NCI-H2081 (cell line): ENCODE measurements around the gene HAS3.
"Not testable (repeated sequence)": the region's sequence is repeated elsewhere in the genome, so short reads cannot be mapped to it uniquely, and the experiment has no call there.

Experiments used
- DNase-seq, 2 experiments: peaks; one replicate each; lab custom pipeline; 2025; lab: John Stamatoyannopoulos, UW

HAS3 gene

GRCh38 chr16:69143116-69143515, 37.7 kb downstream of the HAS3 start:
- DNase-seq, result no peak

GRCh38 chr16:69145658-69146057, 40.2 kb downstream of the HAS3 start:
- no peak for DNase-seq

DNA sequence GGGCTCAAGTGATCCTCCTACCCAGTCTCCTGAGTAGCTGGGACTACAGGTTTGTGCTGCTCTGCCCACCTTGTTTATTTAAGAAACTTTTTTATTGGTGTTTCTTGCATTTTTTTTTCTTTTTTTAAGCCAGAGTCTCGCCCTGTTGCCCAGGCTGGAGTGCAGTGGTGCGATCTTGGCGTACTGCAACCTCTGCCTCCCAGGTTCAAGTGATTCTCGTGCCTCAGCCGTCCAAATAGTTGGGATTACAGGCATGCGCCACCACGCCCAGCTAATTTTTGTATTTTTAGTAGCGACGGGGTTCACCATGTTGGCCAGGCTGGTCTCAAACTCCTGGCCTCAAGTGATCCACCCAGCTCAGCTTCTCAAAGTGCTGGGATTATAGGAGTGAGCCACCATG, 44.2 kb downstream of the HAS3 start:
- not testable (repeated sequence) for DNase-seq

GRCh38 chr16:69150146-69150865, 44.9 kb downstream of the HAS3 start:
- DNase-seq, result peak; percentile 19 to 36

- no peak for DNase-seq
Measured at GRCh38 chr16:69157196-69157595, 51.7 kb downstream of the HAS3 start.

DNA sequence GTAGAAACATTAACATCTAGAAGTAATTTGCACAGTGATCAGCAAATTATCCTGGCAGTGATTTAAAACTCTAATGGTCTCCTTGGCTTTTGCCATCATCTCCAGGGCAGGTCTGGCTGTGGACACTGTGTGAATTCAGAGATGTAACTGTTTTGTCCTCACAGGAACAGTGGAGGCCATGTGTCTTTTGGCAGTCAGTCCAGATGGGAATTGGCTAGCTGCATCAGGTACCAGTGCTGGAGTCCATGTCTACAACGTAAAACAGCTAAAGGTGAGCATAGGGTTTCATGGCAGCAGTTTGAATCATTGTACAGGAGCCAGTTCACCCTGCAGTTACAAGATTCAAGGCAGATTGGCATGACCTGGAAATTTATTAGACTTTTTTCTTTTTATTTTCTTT, 54.7 kb downstream of the HAS3 start:
- no peak for DNase-seq

DNA sequence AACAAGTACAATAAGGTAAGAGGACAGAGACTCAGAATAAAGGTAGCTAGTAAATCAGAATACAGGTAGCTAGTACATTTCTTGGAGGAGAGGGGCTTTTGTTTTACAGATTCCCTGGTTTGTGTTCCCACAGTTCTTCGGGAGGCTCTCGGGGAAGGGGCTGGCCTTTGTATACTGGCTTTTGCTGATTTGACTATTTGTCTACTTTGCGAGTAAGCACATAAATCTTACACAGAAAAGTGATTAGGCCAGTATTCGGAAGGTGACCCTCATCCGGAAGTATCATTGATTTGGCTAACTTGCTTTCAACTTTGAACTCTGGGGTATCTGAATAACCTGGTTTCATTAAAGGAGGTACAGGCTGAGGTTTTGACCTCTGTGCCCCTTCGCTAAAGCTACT, 60.1 kb downstream of the HAS3 start:
- no peak for DNase-seq

GRCh38 chr16:69166221-69166833, 60.9 kb downstream of the HAS3 start:
- DNase-seq, result no peak

DNA sequence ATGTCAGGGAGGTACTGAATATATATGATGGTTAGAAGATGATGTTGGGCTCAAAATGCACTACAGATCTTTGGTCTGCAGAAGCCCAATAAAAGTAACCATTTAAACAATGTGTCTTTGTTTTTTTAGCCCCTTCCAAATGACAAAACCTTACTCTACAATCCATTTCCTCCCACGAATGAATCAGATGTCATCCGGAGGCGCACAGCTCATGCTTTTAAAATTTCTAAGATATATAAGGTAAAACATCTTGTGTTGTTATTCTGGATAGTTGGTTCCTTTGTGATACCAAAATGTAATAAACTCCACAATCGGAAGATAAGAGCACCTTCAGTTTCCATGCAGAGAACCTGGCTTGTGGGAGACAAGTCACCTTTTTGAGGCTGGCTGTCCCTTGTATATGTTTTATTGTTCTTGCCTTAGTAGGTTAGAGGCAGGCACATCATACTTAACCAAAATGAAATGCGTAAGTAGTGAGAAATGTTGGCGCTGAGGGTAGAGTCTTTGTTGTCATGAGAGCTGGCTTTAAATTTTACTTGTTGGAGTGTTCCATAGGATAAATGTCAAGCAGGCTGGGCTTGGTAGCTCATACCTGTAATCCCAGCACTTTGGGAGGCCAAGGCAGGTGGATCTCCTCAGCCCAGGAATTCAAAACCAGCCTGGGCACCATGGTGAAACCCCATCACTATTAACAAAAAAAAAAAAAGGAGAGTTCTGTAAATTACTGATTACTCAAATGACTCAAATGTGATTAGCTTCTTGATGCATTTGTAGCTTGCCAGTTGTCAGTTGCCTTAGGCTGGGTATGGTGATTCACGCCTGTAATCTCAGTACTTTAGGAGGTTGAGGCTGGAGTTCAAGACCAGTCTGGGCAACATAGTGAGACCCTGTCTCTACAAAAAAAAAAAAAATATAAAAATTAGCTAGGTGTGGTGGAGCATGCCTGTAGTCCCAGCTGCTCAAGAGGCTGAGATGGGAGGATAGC, 61.8 kb downstream of the HAS3 start:
- no peak for DNase-seq
